Measurements from ENCODE around the gene USP6NL. TPM values are rescaled to one million over a fixed set of nuclear protein-coding genes. Genes with fewer than 3 reads are reported as not detected.

USP6NL gene
- total and polyA plus RNA-seq, 2 of the 8 experiments (the other 6 are each of a cell fraction or from before 2014, with no cell fraction given), result 10.9 to 28.8 TPM

- H4K5ac ChIP-seq (ENCODE audit: insufficient read length, low read depth, low read length), result no peak overlapping the region
- TF ChIP-seq POLR2A (IDR thresholded peaks at IDR 0.05; ENCODE audit: control extremely low read depth in 1 of 2, low read depth in 2 of 2, low read length in 2 of 2), result no peak
- no peak for TF ChIP-seq SIRT6 (IDR thresholded peaks at IDR 0.05; ENCODE audit: low read length)
- no peak for TF ChIP-seq KDM1A (IDR thresholded peaks at IDR 0.05; ENCODE audit: borderline replicate concordance, low read length)
- no peak for TF ChIP-seq RBBP5 (IDR thresholded peaks at IDR 0.05; ENCODE audit: borderline replicate concordance, low read depth, low read length)
- no peak for TF ChIP-seq CHD1 (IDR thresholded peaks at IDR 0.05; ENCODE audit: low read depth, low read length)
- no peak for TF ChIP-seq SAP30 (IDR thresholded peaks at IDR 0.05; ENCODE audit: insufficient read depth, insufficient replicate concordance, low read length)
- no peak for TF ChIP-seq TAF7 (optimal IDR thresholded peaks at IDR 0.05; ENCODE audit: borderline replicate concordance, low read depth, low read length)
- H2AFZ ChIP-seq (ENCODE audit: low read length), result no peak overlapping the region
- no peak overlapping the region for H3K56ac ChIP-seq (replicated peaks; ENCODE audit: insufficient read length, low read depth, low read length)
- H3K4ac ChIP-seq (replicated peaks; ENCODE audit: insufficient read length, low read depth, low read length), result no peak overlapping the region
- peaks cover 1 to 3% of the 10 kb centered on the region in 2 experiments for H4K20me1 ChIP-seq (replicated peaks in 1 of 2; ENCODE audit: control insufficient read depth in 1 of 2, insufficient read depth in 2 of 2, low read length in 2 of 2)
- H3K27me3 ChIP-seq (replicated peaks in 1 of 4; ENCODE audit: control insufficient read depth in 3 of 4, extremely low read depth in 1 of 4, insufficient read depth in 3 of 4, low read length in 3 of 4), result no peaks in the 10 kb centered on the region
- no peak overlapping the region for H2BK12ac ChIP-seq (ENCODE audit: low read depth, low read length)
- no peak overlapping the region for H4K91ac ChIP-seq (replicated peaks; ENCODE audit: insufficient read length, low read length)
- H3K9me3 ChIP-seq (ENCODE audit: insufficient read depth in 2 of 2, low read depth in 1 of 2, low read length in 1 of 2), result no peaks in the 10 kb centered on the region
- H3K79me1 ChIP-seq (ENCODE audit: low read depth, low read length), result no peaks in the 10 kb centered on the region
- peaks cover 3 to 31% (median 18%) of the 10 kb centered on the region in 4 experiments; a peak in 7 of 8 replicates for H3K36me3 ChIP-seq (ENCODE audit: control insufficient read depth in 2 of 4, insufficient read depth in 4 of 4, low read length in 3 of 4)
- FAIRE-seq, result no peak
- H2BK5ac ChIP-seq (ENCODE audit: low read depth, low read length), result no peak overlapping the region
- H2BK120ac ChIP-seq (replicated peaks; ENCODE audit: low read depth, low read length), result no peak overlapping the region
- no peak overlapping the region for H3K4me3 ChIP-seq (ENCODE audit: extremely low read depth in 1 of 4, insufficient read depth in 2 of 4, low read depth in 3 of 4, low read length in 4 of 4)
- no peak overlapping the region for H3K27ac ChIP-seq (ENCODE audit: low read depth, low read length)
- H3K4me2 ChIP-seq (ENCODE audit: insufficient read depth in 1 of 2, low read depth in 2 of 2, low read length in 2 of 2), result no peak overlapping the region
- H4K8ac ChIP-seq (ENCODE audit: extremely low read depth, insufficient read depth, low read length), result no peak overlapping the region
- H3K23me2 ChIP-seq (ENCODE audit: low read depth, low read length), result no peaks in the 10 kb centered on the region; the same call in 1 of the 2 replicates
- H3K23ac ChIP-seq (ENCODE audit: insufficient read length), result no peak overlapping the region
- CTCF ChIA-PET (ENCODE audit: partially characterized antibody), result interaction anchor here (1.6 kb wide), 1 partner anchor 36 kb away, joined by 3 read pairs; no protein-coding TSS in a partner anchor
- no peak overlapping the region for H2BK20ac ChIP-seq (ENCODE audit: low read length)
- H3K4me1 ChIP-seq (replicated peaks in 1 of 4; ENCODE audit: control insufficient read depth in 3 of 4, insufficient read depth in 4 of 4, low read length in 3 of 4), result peaks cover 0 to 3% (median 0%) of the 10 kb centered on the region in 4 experiments; a peak in 1 of 7 replicates
- no peaks in the 10 kb centered on the region for H3K79me2 ChIP-seq (ENCODE audit: control insufficient read depth in 1 of 2, insufficient read depth in 2 of 2, low read length in 2 of 2)
- DNase-seq (ENCODE audit: low read depth in 1 of 2, low spot score in 2 of 2), result no peak
- H2BK15ac ChIP-seq (ENCODE audit: low read length), result no peak overlapping the region
- no peak overlapping the region for H2AK5ac ChIP-seq (ENCODE audit: low read depth, low read length)
- no peak overlapping the region for H3K14ac ChIP-seq (ENCODE audit: insufficient read length)
- 97% methylated on average over 2 of the region's 2 CpGs; no CpG with 5 or more reads in 1 of the 2 experiments for WGBS, 2 experiments (ENCODE audit: extremely low coverage in 1 of 2, insufficient coverage in 1 of 2, insufficient read length in 1 of 2, insufficient replicate concordance in 2 of 2, low coverage in 1 of 2, low lambda C conversion rate in 2 of 2, missing lambda C conversion rate in 1 of 2)
- no peak overlapping the region for H3K18ac ChIP-seq (ENCODE audit: extremely low read depth, low read length)
- POLR2A ChIA-PET (ENCODE audit: partially characterized antibody), result no interaction called here
- H3K9ac ChIP-seq (replicated peaks in 1 of 4; ENCODE audit: extremely low read depth in 1 of 4, low read depth in 3 of 4, low read length in 3 of 4), result no peak overlapping the region
Observed at GRCh38 chr10:11491087-11491486, 120.4 kb downstream of the USP6NL start.
